Left colon (tissue), 2 donors: ENCODE data around the gene TMPRSS11A. TPM values are rescaled to one million over a fixed set of nuclear protein-coding genes. Genes with fewer than 3 reads are reported as not detected.

Experiments
- ATAC-seq: fragments of 200-7000 bp; cut with Tn5 transposase; one replicate; pipeline ENCODE4 v1.9.1; 2020; ENCODE audit warnings: mild to moderate bottlenecking, moderate library complexity
- DNase-seq, 2 donors: peaks; one replicate each; pipeline ENCODE4 v3.0.0-alpha.2; 2020
- intact Hi-C, 2 donors: fragments of 100-400 bp; cut with DNase I in 1 of 2; cut with micrococcal nuclease in 1 of 2; formaldehyde crosslinking; loops; one replicate each; pipeline versions ENCODE4 v1.11.2 to v1.14.0; 2022; cut with DNase I, micrococcal nuclease
- total RNA-seq, 2 donors: library from RNA; stranded (reverse); fragmentation: NEBNext Ultra II Directional; extraction: Animal tissue kit (Norgen Biotek cat#: 25700); gene quantifications; one replicate each; pipeline ENCODE4 v1.2.1, GENCODE V29; 2021
- donor health status: DM: no; HTN: no; CAD: no.
- donor health status: DM: yes; HTN: yes; CAD: no.

TMPRSS11A gene
- total RNA-seq, 2 donors from 2014 or later = not detected

- ATAC-seq = no peak
- intact Hi-C loops = no loop called here
Observed at GRCh38 chr4:67922697-67923096, 40.6 kb downstream of the TMPRSS11A start.

GRCh38 chr4:67918428-67918827, 44.9 kb downstream of the TMPRSS11A start:
- intact Hi-C loops = no loop called here
- DNase-seq (no peak), ATAC-seq (no peak)

More at GRCh38 chr4:67922697-67923096, 40.6 kb downstream of the TMPRSS11A start:
- DNase-seq = no peak

- ATAC-seq = no peak
- intact Hi-C loops = no loop called here
Observed at GRCh38 chr4:67915400-67915966, 47.8 kb downstream of the TMPRSS11A start.

GRCh38 chr4:67912080-67912479, 51.2 kb downstream of the TMPRSS11A start:
- intact Hi-C loops = no loop called here
- DNase-seq (no peak), ATAC-seq (no peak)

More at GRCh38 chr4:67915400-67915966, 47.8 kb downstream of the TMPRSS11A start:
- no peak for DNase-seq

DNA sequence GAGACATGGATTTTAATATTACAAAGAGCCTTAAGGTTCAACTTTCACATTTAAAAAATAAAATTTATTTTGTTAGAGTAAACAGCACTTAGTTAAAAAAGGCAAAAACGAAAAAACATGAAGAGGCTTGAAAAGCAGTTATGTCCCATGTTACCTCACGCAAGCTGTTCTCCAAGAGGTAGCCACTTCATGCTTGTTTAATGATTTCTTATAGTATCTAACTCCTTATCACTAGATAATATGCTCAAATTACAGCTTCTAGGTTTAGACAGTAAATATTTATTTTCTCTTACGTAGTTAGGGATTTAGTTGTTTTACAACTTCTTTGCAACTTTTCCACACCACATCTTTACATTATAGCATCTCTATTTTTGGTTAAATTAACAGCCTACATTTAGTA, 51.7 kb downstream of the TMPRSS11A start:
- DNase-seq (no peak), ATAC-seq (no peak)
- intact Hi-C loops = no loop called here

DNA sequence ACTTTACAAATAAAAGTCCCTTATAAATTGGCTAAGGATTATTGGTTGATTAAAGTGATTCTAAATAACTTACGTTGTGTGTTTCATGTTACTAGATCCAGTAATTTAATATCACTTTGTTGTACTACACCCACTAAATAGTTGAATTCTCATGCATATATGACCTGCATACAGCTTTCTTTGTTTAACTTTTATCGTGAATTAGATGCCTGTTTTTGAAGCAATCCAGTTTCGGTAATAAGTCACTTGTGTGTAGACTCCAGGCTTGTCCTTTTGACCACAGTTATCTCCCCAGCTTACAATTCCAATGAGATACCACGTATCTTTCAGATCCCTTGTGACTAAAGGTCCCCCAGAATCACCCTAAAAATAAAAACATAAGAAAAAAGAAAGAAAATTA, 52.2 kb downstream of the TMPRSS11A start:
- no peak for ATAC-seq
- intact Hi-C loops = no loop called here

GRCh38 chr4:67910585-67910905, 52.7 kb downstream of the TMPRSS11A start:
- no peak for ATAC-seq
- no peak for DNase-seq
- intact Hi-C loops = no loop called here

More for the DNA sequence above, 52.2 kb downstream of the TMPRSS11A start:
- DNase-seq = no peak

DNA sequence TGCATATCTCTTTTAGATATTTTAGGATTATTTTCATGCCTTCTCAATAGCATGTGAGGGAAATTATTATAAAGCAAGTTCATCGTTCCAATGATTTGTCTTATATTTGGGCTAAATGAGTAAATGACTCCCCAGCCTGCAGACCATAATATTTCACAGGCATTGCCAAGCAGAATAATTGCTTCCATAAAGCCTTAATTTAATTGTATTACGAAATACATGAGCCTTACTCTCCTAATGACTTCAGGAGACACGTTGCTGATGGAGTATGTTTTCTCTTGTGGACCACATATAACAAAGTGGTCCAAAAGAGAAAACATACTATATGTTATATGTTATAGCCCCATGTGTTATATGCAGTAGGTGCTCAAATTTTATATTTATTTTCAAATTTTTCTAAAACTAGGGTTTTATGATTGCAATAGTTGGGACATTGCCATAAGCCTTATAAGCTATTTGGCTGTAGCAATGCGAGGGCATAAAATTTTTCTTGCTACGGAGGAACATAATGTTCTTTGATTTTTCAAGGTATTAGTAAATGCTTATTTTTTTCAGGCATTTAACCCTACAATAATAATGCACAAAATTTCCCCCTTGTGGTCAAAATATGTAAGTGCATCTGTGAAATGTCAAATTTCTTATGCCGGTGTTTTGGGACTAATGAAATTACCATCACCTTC, 53.2 kb downstream of the TMPRSS11A start:
- no peak for ATAC-seq
- no peak for DNase-seq
- intact Hi-C loops = no loop called here

- DNase-seq (no peak), ATAC-seq (no peak)
- intact Hi-C loops = no loop called here
Observed at GRCh38 chr4:67907650-67908049, 55.6 kb downstream of the TMPRSS11A start.

DNA sequence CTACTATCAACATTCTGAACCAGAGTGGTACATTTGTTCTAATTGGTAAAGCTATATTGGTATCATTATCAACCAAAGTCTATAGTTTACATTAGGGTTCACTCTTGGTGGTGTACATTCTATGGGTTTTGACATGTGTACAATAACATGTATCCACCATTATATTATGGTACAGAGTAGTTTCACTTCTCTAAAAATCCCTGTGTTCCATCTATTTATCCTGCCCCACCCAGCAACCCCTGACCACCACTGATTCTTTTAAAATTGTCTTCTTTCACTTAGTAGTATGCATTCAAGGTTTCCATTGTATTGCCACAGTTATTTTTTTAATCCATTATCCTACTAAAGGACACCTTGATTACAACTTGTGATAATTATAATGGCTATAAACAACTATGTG, 64.2 kb downstream of the TMPRSS11A start:
- intact Hi-C loops = no loop called here
- DNase-seq (no peak), ATAC-seq (no peak)

DNA sequence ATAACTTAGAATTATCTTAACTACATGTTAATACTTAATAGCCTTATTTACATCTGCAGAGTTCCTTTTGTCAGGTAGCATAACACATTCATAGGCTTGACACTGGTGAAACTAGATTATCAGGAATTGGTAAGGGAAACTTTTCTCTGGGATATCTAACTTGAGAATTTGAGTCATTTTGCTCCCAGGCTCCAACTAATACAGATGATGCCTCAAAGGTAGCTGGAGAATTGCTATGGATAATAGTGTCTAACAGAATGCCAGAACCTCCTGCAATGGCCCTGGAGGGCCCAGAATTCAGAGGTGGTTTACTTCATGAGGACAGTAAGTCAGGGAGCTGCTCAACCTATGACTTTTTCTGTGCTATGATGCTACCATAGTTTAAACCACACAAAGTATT, 65.6 kb downstream of the TMPRSS11A start:
- no peak for ATAC-seq
- DNase-seq = no peak
- intact Hi-C loops = no loop called here

GRCh38 chr4:67896421-67897065, 66.8 kb downstream of the TMPRSS11A start:
- DNase-seq (no peak), ATAC-seq (no peak)
- intact Hi-C loops = no loop called here

DNA sequence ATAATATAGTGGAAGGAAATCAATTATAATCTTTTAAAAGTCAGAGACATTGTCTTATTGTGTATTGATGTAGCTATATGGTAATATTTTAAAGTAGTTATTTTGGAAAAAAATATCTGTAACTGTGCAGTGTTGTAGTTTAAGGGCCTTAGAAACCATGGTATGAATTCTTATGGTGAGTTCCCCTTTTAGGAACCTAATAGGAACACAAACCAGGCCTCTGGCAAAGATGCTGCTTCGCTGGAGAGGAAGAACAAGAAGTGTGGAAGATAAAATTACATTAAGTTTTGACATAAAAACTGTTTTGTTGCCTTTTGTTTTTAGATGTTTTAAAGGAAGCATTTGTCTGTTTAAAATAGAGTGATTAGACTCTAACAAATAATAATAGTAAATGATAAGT, 68.6 kb downstream of the TMPRSS11A start:
- intact Hi-C loops = no loop called here
- ATAC-seq (no peak), DNase-seq (no peak)

DNA sequence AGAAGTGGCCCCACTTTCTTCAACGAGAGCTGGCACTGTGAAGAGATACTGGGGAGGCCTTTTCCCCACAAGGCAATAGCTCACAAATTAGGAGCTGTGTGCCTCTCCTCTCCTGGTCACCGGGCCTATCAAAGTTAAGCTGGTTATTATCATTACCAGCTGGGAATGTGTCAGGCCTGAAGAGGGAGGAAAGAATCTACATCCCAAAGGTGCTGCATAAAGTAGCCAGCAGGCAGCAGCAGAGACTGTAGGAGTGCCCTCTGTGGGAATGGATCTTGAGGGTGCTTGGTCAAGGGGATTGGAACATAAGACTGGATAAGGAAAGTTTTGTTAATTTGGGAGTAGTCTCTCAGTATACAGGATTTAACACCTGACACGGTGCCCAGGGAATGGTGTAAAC, 70.4 kb downstream of the TMPRSS11A start:
- intact Hi-C loops = no loop called here

GRCh38 chr4:67892253-67892652, 71.0 kb downstream of the TMPRSS11A start:
- intact Hi-C loops = no loop called here
- DNase-seq = no peak
- ATAC-seq = no peak

More for the DNA sequence above, 70.4 kb downstream of the TMPRSS11A start:
- no peak for ATAC-seq
- DNase-seq = no peak

- DNase-seq (no peak), ATAC-seq (no peak)
Observed at GRCh38 chr4:67891645-67892044, 71.6 kb downstream of the TMPRSS11A start.

DNA sequence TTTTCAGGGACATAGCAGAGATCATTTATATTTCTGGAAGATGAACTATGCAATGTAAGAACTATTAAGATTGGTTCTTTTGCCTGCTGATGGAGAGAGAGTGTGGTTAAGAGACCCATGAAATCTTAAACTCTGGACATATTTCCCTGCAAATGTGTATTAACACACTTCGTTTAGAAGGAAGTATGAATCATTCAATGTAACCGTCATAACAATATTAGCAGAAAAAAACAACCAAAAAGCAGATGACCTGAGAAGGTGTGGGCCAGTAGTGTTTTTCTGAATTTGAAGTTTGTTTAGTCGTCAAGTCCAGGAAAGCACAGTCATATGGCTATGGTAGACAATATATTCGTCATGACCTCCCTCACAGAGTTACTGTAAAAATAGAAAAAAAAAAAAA, 77.0 kb downstream of the TMPRSS11A start:
- ATAC-seq (no peak), DNase-seq (no peak)
- intact Hi-C loops = no loop called here

More at GRCh38 chr4:67891645-67892044, 71.6 kb downstream of the TMPRSS11A start:
- intact Hi-C loops = no loop called here

GRCh38 chr4:67885762-67886161, 77.5 kb downstream of the TMPRSS11A start:
- DNase-seq (no peak), ATAC-seq (no peak)
- intact Hi-C loops = no loop called here

DNA sequence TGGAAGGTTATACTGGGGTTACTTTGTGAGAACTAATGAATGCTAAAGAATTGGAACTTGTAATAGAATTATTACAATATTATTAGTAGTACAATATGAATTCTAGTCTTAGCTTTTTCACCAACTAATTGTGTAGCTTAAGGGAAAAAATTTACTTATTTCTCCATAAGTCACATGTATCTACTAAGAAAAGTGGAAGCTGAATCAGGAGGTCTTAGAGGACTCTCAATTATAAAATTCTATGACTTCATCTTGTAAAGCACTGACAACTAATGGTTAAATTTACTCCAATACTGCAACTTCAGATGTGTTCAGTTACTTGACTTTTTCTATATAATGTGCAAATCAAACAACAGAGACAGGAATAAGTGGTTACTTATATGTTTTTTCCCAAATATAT, 78.6 kb downstream of the TMPRSS11A start:
- DNase-seq (no peak), ATAC-seq (no peak)
- intact Hi-C loops = no loop called here

GRCh38 chr4:67883902-67884301, 79.4 kb downstream of the TMPRSS11A start, which contains the start of gene TMPRSS11D:
TSS of gene TMPRSS11D (minus strand) at chr4:67884002. CDS start at chr4:67883933, 69 bp downstream.
- intact Hi-C loops = no loop called here
- no peak for ATAC-seq
- DNase-seq = no peak
